Body of pancreas (tissue), 4 donors: ENCODE results near the gene FOXK1.

ENCODE experiments used
- POLR2A ChIP-seq, 3 donors: fragments of 450-650 bp; IDR thresholded peaks; one replicate each; pipeline ENCODE4 v1.6.1; 2016; ENCODE audit warnings: antibody characterized with exemption in 3 of 3, mild to moderate bottlenecking in 2 of 3
- TF ChIP-seq, protein P1 (sequence below), 7 experiments: fragments of 450-650 bp in 4 of 7; fragments of 200-600 bp in 3 of 7; sonication (generic) in 3 of 7; IDR thresholded peaks; one replicate each; pipeline ENCODE4 v1.5.1; 2016 to 2019; ENCODE audit warnings: antibody characterized with exemption in 7 of 7

DNA sequence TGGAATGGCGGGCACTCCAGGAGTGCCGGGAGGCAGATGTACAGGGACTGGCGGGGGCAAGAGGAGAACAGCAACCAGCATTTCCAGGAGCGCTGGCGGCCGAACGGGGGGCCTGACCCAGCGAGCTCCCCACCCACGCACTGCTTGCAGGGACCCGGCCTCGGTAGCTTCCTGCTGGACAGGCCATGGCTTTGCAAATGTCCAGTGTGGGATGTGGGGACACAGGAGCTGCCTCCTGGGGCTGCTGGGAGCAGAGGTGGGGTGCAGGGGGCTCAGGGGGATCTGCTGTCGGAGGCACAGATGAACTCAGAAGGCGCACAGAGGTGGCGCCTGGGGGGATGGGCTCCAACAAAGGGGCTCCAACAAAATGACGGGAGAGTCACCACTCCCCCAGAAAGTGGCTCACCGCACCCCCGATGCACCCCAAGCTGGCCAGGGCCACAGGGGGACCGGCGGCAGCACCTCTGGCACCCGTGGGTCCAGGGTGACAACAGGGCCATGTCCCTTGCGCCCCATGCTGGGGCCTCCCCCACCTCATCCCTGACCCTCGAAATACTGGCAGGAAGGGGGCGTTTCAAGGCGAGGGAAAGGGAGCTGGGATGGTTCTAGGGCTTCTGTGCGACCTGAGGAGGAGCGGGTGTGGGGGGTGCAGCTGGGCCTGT lies 134.5 kb downstream of the FOXK1 start:
- TF ChIP-seq, protein P1, sequence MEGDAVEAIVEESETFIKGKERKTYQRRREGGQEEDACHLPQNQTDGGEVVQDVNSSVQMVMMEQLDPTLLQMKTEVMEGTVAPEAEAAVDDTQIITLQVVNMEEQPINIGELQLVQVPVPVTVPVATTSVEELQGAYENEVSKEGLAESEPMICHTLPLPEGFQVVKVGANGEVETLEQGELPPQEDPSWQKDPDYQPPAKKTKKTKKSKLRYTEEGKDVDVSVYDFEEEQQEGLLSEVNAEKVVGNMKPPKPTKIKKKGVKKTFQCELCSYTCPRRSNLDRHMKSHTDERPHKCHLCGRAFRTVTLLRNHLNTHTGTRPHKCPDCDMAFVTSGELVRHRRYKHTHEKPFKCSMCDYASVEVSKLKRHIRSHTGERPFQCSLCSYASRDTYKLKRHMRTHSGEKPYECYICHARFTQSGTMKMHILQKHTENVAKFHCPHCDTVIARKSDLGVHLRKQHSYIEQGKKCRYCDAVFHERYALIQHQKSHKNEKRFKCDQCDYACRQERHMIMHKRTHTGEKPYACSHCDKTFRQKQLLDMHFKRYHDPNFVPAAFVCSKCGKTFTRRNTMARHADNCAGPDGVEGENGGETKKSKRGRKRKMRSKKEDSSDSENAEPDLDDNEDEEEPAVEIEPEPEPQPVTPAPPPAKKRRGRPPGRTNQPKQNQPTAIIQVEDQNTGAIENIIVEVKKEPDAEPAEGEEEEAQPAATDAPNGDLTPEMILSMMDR (IDR thresholded peaks at IDR 0.05), result no peak
- no peak for TF ChIP-seq POLR2A (IDR thresholded peaks at IDR 0.05)
